Measurements from ENCODE around the gene NXN.
A peak's percentile ranks its signal among the peaks of the same experiment; 100 is the strongest.
"Not testable (repeated sequence)": the region's sequence is repeated elsewhere in the genome, so short reads cannot be mapped to it uniquely, and the experiment has no call there.

NXN gene

DNA sequence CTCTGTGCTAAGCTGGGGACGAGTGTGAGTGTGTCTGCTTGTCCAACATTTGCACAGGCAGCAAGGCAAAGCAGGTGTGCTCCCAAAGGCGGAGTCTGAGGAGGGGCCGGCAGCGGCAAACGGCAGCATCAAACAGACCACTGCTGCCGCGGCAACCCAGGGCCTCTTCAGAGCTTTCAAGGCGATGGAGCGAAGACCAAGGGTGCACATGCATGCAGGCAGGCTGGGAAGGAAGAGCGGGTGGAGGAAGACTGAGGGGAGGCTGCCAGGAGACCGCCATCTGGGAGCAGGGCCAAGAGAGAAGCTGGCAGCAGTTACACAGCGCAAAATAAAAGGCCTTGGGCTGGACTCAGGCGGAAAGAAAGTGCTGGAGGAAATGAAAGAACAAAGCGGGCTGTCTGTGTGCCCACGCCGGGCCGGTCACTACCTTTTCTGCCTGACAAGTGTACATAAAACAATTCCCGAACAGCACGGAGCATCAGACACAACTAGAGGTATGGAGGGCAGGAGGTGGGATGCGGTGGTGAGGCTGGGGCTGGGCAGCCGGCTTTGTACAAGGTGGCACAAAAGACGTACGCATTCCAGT lies 25.9 kb upstream of the NXN start:
- no peak for DNase-seq

GRCh38 chr17:1004769-1005295 lies 25.3 kb upstream of the NXN start:
- DNase-seq: no peak

- no peak for DNase-seq
Measured at GRCh38 chr17:1003972-1004768, 24.6 kb upstream of the NXN start.

GRCh38 chr17:1003633-1003971 lies 24.0 kb upstream of the NXN start:
- DNase-seq: no peak

GRCh38 chr17:1002771-1003555 lies 23.4 kb upstream of the NXN start:
- DNase-seq: no peak

- DNase-seq: no peak
Measured at GRCh38 chr17:1002412-1002753, 22.8 kb upstream of the NXN start.

- DNase-seq: peak; percentile 40
Measured at GRCh38 chr17:1001640-1002411, 22.2 kb upstream of the NXN start.

DNA sequence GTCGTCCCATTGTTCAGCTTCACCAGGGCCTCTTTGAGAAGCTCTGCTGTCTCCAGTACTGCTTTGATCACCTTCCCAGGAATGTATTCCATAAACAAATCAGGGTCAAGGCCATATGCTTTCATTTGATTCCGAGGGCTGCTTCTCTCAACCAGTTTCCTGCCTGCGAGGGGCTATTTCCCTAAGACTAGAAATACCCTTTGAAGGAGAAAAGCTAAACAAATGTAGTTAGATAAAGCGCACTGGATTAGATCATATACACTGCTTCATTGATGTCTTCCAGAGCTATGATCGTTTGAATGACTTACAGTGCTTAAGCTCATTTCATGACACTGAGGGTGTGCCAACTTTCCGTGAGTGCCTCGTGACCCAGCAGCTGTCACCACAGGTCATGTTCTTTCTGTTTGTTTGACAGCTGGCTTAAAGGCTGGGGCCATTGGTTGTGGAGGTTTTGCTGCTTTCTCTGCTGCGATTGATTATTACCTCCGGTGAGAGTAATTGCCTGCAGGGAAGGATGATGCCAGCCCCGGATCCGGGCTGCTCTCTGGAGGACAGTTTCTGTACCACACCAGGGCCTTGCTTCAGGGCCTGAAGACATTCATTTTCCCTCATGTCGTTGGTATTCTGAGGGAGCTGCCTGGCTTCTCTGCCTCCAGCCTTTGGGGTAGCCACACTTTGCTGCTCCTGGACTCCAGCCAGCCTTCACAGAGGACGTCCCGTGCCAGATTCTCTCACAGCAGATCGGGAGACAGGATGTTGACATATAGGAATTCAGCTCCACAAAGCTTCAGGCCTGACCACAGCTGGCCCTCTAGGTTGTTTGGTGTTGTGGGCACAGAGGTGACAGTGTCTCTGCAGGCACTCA lies 21.3 kb upstream of the NXN start:
- DNase-seq: peak; percentile 50

GRCh38 chr17:998111-998510 lies 18.5 kb upstream of the NXN start:
- no peak for DNase-seq

GRCh38 chr17:996554-997344 lies 17.2 kb upstream of the NXN start, which contains the start of gene TIMM22:
Gene TIMM22 (plus strand): TSS chr17:997129. CDS start chr17:997143, 14 bp downstream.
- peak; percentile 95 for DNase-seq

- DNase-seq: not testable (repeated sequence)
Measured at GRCh38 chr17:995324-995723, 15.7 kb upstream of the NXN start.

DNA sequence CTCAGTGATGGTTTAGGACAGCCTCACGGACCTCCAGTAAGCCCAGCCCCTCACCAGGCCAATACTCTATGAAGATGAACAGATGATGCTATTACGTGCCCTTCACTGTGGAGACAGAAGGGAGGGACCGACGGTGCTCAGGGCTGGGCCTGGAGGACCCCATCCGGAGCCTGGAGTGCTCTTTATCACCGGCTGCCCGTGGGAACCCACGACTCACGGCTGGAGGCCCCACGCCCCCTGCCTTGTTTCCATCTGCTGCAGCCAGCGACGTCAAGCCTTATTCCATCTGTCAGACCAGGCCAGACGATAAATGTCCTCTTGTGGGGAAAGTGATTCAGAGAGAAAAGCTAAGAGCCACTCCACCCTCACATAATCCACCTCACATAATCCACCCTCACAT lies 13.4 kb upstream of the NXN start:
- no peak for DNase-seq

DNA sequence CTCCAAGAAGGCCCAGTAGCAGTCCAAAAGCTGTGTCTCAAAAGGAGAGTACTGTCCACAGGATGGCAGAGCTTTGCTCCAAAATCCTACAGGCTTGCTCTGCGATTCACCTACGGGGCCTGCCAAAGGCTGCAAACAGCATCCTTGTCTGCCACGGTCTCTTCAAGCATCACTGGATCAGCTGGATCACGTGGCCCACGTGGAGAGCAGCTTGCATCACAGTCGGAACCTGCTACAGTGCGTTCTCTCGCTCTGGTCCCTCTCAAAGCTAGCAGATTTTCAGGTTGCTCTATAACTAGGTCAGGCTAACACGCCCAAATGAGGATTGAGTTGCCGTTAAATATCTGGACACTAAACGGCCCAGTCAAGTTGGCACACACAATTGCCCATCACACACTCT lies 9.0 kb upstream of the NXN start:
- DNase-seq: no peak

- DNase-seq: no peak
Measured at GRCh38 chr17:987931-988330, 8.4 kb upstream of the NXN start.

- DNase-seq: no peak
Measured at GRCh38 chr17:986322-986929, 6.8 kb upstream of the NXN start.

DNA sequence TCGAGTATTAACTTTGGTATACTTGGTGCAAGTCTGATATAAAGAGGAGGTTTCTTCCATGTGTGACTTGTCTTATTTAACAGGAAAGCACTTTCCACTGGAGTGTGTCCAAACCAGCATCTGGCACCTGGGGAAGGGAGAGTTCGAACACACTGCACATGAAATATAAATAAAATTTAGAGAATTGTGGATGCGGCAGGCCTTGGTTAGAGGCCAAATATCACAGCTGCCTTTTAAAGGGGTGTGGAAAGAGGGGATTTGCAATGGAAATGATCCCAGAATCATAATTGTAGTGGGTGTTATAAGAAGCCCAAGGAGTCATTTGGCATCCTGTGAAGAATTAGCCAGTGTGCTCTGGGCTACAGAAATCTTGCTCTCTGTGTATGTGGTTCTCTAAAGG lies 4.3 kb upstream of the NXN start:
- DNase-seq: no peak

- no peak for DNase-seq
Measured at GRCh38 chr17:981292-981658, 1.7 kb upstream of the NXN start.

DNA sequence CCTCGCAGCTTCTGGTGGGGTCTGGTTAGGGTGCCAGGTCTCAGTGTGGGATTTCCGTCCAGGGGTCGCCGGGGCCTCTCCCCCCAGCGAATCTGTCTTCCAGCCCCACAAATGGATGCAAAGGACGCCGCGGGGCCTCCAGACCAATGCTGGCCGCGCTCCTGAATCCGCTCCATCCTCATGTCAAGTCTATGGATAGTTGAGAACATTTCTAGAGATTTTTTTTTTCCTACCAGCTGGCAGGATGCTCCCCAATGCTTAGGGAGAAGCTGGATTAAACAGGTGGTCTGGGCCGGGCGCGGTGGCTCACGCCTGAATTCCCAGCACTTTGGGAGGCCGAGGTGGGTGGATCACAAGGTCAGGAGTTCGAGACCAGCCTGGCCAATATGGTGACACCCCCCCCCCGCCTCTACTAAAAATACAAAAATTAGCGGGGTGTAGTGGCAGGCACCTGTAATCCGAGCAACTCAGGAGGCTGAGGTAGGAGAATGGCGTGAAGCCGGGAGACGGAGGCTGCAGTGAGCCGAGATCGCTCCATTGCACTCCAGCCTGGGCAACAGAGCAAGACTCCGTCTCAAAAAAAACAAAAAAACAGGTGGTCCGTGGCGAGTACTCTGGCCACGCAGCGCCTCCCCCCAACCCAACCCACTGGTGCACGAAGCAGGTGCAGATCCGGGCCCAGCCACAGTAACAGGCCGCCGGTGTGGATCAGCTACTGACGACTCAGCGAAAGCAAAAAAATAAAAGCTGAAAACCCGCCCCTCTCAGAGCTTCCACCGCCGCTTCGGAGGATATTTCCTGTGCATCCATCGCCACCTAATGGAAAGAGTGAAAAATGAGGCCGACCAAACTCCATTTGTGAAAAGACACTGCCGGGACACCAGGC lies 1.1 kb upstream of the NXN start:
- DNase-seq: peak; percentile 77

DNA sequence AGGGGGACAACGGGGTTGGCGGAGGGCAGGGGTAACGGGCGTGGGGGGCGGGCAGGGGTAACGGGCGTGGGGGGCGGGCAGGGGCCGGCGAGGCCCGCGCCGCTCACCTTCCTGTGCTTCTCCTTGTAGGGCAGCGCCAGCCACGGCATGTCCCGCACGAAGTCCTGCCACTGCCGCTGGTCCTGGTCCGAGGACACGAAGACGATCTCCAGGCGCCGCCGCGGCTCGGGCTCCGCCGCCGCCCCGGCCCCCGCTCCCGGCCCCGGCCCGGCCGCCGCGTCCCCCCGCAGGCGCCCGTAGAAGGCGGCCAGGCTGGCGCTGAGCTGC lies 401 bp downstream of the NXN start:
- DNase-seq: no peak

All from T1000 (cell line).